IPS-18c (cell line): ENCODE results near the gene GSTA3.
"Not testable (repeated sequence)": the region's sequence is repeated elsewhere in the genome, so short reads cannot be mapped to it uniquely, and the experiment has no call there.

Source experiments
- H3K4me3 ChIP-seq: 2 replicates; pipeline ENCODE4 v1.7.0; 2013; ENCODE audit warnings: low read depth, mild to moderate bottlenecking, low read length, moderate library complexity; ENCODE audit not compliant: insufficient read depth
- H3K9me3 ChIP-seq: one replicate; pipeline ENCODE4 v1.6.1; 2013; ENCODE audit warnings: mild to moderate bottlenecking, low read length, moderate library complexity; ENCODE audit not compliant: control insufficient read depth, insufficient read depth

GSTA3 gene

DNA sequence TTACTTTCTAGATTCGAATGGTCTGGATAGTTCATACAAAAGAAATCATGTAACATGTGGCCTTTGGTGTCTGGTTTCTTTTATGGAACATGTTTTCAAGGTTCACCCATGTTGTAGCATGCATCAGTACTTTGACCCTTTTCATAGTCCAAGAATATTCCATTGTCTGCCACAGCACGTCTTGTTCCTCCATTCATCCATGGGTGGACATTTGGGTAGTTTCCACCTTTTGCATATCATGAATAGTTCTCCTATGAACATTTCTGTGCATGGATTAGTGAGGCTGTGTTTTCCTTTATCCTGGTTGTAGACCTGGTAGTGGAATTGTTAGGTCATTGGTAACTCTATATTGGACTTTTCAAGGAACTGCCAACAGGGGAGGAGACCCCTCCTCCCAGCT lies 31.7 kb downstream of the GSTA3 start:
- Histone ChIP-seq H3K9me3 (peaks cover 2% of the 10 kb centered on the region), H3K4me3 (no peak overlapping the region)

DNA sequence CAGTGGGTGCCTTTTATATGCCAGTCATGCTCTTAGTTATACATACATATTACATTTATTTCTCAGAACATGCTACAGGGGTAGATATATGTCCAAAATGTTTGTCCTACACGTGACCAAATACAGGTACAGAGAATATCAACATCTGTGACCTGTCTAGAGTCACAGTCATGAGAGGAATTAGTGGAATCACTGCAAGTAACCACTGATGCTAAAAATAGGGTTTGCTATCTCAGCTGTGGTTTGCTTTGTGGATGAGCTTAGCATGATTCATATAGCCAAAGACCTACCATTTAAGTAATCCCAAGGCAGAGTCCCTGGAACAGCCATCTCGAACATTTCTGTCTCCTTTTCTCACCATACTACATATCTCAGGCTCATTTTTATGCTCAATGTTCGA lies 32.3 kb downstream of the GSTA3 start:
- Histone ChIP-seq H3K9me3 (peaks cover 2% of the 10 kb centered on the region), H3K4me3 (no peak overlapping the region)

DNA sequence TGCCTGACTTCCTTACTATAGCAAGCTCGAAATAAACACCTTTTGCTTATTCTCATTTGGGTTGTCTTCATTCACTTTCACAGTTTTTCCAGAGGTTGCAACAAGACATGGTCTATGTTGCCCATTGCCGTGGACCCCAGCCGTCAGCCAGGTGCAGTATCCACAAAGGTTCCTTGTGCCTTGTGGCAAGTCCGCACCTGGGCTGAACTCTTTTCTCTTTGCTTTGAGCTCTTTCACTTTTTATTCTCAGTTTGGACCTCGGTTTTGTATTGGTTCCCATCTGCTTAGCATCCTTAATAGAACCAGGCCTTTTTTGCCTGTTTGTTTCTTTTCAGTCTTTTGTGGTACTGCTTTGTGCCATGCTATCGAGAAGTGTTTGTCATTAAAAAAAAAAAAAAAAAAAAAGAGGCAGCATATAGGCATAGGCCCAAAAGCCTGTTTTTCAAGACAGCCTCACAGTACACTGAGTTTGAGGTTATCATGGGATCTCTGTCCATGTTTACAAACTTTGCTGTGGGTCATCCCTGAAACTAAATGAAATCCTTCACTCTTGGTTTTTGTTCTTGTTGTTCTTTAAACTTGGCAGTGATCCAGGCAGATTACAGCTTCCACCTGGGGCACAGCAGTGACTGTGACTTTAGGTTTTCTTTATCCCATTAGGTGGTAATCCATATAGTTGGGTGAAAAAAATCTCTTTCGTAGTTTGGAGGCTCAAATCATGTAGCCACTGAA lies 33.3 kb downstream of the GSTA3 start:
- Histone ChIP-seq H3K4me3 (no peak overlapping the region), H3K9me3 (peaks cover 2% of the 10 kb centered on the region)

DNA sequence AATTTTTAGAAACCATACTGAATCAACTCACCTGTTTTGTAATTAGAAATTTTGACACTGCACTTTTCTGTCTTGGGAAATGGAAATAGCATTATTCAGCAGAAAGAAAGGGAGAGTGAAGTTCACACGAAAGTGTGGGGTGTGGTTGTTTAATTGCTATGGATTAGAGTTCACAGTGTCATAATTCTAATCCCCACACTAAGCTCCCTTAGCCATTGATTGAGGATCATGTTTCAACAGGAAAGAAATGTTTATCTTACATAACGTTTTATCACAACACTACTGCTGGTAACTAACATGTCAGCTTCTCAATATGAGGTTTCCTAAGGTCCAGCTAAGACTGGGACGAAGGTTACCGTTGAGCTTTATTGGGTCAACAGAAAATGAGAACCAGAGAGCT lies 37.5 kb downstream of the GSTA3 start:
- H3K4me3 ChIP-seq: no peak overlapping the region
- H3K9me3 ChIP-seq: no peaks in the 10 kb centered on the region

DNA sequence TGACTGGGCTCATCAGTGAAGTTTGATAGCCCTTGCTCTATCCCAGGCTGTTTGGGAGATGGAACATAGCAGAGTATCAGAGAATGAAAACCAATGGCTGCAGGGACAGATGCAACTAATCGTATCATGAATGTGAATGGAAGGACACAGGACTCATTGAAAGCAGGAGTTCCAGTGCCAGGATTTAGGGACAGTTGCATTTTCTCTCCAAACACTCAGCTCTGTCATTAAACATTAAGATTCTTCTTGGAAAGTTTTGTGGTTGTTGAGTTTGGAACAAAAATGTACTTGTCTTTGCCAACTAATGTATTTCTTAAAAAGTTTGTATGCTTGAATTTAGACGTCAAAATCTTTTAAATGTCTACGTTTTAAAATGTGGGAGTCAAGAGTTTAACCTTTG lies 37.9 kb downstream of the GSTA3 start:
- H3K9me3 ChIP-seq: no peaks in the 10 kb centered on the region
- H3K4me3 ChIP-seq: no peak overlapping the region

DNA sequence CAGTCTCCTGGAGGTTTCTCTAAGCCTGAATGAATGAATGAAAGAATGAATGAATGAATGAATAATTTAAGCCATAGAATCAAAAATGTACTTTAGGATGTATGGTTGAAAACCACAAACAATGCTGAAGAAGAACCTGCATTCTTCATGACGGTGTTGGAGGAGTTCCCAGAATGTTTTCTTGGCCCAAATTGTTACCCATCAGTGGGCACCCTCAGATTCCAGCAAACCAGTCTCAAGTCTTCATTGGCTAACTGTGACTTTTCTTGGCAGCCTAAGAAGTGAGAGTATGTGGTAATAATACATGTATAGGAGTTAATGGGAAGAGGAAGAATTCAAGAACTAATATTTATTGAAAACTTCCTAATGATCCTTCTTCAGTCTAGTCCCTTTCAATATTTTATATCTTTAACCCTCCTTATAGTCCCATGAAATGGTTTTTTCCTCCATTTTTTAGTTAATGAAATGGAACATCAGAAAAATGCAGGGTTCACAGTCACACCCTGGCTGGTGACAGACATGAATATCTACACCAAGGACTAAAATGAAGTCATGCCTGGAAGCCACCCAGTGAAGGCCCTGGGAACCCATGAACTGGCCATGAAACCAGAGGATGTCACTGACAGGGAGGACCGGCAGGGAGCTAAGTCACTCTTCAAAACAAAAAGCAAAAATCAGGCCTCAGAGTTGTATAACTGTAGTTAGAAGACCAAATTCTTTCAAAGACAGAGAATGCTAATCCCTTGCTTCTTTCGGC lies 39.0 kb downstream of the GSTA3 start:
- not testable (repeated sequence) for H3K4me3 ChIP-seq, H3K9me3 ChIP-seq

DNA sequence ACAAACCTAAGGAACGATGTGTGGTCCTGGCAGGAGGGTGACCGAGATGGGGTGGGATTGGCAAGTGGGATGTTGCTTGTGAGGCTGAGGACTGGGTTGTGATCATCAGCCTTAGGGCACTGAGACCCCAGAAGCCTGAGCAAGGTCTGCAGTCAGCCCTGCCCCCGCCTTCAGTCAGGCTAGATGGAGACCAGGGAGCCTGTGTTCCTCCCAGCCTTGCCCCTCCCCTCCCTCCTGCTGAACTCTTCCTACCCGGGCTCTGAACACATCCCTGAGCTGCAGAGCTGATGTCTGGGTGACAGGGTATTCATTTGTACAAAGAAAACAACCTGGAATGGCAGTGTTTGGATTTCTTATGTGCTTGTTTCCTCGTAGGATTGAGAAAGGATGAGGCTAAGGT lies 40.6 kb downstream of the GSTA3 start:
- not testable (repeated sequence) for H3K9me3 ChIP-seq, H3K4me3 ChIP-seq

DNA sequence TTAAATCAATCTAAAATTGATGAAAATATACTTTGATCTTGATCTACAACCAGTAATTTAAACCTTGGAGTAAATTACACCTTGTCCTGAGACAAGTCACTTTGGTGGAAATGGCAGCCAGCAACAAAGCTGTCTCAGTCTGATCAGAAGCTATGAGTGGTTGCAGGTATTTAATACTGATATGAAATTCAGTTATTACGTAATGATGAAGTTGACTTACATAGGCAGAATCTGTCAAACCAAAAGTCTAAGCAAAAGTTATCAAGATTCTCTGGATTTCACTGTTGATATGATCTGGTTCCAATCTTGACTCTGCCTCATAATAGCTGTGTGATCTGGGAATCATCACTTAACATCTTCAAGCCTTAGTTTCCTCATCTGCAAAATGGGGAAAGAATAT lies 41.3 kb downstream of the GSTA3 start:
- H3K9me3 ChIP-seq: no peaks in the 10 kb centered on the region
- H3K4me3 ChIP-seq: no peak overlapping the region

DNA sequence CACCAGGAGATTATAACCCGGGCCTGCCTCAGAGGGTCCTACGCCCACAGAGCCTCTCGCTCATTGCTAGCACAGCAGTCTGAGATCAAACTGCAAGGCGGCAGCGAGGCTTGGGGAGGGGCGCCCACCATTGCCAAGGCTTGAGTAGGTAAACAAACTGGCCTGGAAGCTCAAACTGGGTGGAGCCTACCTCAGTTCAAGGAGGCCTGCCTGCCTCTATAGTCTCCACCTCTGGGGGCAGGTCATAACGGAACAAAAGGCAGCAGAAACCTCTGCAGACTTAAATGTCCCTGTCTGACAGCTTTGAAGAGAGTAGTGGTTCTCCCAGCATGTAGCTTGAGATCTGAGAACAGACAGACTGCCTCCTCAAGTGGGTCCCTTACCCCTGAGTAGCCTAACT lies 48.3 kb downstream of the GSTA3 start:
- not testable (repeated sequence) for H3K4me3 ChIP-seq, H3K9me3 ChIP-seq

DNA sequence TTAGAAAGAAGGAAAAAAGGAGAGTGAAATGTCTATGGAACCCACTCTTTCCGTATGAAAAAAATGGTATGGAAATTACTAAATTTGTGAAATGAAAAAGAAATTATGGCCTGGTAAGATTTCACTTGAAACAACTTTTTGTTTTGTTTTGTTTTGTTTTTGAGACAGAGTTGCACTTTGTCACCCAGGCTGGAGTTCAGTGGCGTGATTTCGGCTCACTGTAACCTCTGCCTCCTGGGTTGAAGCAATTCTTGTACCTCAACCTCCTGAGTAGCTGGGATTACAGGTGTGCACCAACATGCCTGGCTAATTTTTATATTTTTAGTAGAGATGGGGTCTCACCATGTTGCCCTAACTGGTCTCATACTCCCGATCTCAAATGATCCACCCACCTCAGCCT lies 51.1 kb downstream of the GSTA3 start:
- Histone ChIP-seq H3K9me3 (no peaks in the 10 kb centered on the region), H3K4me3 (no peak overlapping the region)

DNA sequence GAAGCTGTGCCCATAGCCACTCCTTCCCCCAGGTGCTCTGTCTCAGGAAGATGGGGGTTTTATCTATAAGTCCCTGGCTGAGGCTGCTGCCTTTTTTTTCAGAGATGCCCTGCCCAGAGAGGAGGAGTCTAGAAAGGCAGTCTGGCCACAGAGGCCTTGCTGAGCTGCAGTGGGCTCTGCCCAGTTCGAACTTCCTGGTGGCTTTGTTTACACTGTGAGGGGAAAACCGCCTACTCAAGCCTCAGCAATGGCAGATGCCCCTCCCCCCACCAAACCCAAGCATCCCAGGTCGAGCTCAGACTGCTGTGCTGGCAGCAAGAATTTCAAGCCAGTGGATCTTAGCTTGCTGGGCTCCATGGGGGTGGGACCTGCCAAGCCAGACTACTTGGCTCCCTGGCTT lies 53.4 kb downstream of the GSTA3 start:
- not testable (repeated sequence) for H3K9me3 ChIP-seq, H3K4me3 ChIP-seq

DNA sequence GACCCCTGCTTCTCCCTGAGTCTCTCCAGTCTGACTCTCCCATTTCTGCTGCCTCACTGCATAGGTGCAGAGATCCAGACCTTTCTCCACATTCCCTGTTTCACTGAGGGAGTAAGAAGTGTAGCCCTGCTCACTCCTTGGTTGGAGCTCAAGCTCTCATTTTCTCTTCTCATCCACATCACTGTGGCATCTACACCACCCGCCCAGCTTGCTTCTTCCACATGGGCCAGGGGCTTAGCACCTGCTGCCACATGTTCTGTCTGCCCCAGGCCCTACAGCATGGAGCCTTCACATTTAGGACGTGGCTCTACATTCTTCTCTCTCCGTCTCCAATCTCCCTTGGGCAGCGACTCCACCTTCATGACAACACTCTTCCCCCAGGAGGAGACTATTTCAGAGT lies 60.4 kb downstream of the GSTA3 start:
- Histone ChIP-seq H3K4me3 (no peak overlapping the region), H3K9me3 (peaks cover 2% of the 10 kb centered on the region)
